Astrocyte of the hippocampus (primary cell): ENCODE measurements around the gene RPL39L.

Experiments
- DNase-seq: peaks from one replicate; pipeline ENCODE4 v3.0.0; 2011; ENCODE audit warnings: low read depth, low spot score

Gene RPL39L

DNA sequence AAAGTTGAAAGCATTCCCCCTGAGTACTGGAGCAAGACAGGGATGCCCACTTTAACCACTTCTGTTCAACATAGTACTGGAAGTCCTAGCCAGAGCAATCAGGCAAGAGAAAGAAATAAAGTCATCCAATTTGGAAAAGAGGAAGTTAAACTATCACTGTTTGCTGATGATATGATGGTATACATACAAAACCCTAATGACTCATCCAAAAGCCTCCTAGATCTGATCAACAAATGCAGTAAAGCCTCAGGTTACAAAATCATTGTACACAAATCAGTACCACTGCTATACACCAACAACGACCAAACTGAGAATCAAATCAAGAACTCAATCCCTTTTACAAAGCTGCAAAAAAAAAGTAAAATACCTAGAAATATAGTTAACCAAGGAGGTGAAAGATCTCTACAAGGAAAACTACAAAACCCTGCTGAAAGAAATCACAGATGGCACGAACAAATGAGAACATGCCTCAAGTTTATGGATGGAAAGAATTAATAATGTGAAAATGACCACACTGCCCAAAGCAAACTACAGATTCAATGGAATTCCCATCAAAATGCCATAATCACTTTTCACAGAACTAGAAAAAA, 40.3 kb downstream of the RPL39L start:
- no peak for DNase-seq

DNA sequence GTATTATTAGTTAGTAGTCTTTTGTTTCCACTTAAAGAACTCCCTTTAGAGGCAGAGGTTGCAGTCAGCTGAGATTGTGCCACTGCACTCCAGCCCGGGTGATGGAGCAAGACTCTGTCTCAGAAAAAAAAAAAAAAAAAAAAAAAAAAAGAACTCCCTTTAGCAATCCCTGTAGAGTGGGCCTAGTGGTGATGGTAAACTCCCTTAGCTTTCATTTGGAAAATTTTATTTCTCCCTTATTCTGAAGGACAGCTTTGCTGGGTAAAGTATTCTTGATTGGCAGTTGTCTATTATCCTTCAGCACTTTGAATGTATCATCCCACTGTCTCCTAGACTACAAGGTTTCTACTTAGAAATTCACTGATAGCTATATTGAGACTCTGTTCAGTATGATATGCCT, 46.0 kb downstream of the RPL39L start:
- no peak for DNase-seq

DNA sequence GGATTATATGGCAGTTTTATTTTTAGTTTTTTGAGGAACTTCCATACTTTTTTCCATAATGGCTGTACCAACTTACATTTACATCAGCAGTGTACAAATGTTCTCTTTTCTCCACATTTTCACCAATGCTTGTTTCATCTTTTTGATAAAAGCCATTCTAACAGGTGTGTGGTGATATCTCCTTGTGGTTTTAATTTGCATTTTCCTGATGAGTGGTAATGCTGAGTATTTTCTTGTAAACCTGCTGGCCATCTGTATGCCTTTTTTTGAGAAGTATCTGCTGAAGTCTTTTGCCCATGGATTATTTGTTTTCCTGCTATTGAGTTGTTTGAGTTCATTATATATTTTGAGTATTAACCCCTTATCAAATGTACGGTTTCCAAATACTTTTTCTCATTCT, 50.6 kb downstream of the RPL39L start:
- DNase-seq, result no peak

DNA sequence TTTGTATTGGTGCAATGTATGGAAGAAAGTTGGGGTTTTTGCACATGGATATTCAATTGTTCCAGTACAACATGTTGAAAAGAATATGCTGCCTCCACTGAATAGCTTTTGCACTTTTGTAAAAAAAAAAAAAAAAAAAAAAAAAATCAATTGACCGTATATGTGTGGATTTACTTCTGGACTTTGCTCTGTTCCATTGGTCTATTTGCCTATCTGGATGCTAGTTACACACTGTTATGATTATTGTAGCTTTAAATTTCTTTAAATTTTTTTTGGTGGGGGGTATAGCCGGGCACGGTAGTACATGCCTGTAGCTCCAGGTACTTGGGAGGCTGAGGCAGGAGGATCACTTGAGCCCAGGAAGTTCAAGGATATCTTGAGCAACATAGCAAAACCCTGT, 52.5 kb downstream of the RPL39L start:
- no peak for DNase-seq

DNA sequence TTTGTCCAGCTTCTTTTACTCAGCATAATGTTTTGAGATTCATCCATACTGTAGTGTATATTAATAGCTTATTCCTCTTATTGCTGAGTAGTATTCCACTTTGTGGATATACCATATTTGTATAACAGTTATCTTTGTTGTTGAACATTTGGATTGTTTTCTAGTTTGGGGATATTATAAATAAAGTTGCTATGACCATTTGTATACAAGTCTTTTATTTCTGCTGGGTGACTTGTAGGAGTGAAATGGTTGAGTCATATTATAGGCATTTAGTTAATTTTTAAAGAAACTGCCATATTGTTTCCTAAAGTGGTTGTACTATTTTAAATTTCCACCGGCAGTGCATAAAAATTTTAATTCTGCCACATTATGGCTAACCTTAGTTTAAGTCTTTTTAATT, 53.4 kb downstream of the RPL39L start:
- DNase-seq, result no peak

DNA sequence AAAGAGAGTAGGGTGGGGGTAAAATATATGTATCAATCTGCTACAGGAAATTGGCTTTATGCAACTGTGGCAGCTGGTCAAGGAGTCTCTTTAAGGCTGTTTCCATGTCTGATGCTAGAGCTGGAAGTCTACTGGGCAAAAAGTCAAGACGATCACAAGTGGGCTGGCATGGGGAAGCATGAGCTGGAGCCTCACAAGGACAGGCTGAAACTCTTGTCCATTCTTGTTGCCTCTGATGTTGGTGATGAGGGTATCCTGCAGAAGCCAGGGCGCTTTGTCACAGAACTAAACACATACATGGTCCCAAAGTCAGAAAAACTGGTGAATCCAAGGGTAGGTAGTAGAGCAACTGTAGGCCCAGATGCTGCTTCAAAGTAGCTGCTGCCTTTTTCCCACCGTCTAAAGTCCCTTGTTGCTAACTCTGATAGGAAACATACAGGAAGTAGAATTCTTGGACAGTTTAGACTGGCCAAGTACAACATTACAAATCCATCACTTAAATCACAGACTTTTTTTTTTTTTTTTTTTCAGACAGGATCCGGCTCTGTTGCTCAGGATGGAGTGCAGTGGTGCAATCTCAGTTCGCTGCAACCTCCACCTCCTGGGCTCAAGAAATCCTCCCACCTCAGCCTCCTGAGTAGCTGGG, 54.2 kb downstream of the RPL39L start:
- no peak for DNase-seq

DNA sequence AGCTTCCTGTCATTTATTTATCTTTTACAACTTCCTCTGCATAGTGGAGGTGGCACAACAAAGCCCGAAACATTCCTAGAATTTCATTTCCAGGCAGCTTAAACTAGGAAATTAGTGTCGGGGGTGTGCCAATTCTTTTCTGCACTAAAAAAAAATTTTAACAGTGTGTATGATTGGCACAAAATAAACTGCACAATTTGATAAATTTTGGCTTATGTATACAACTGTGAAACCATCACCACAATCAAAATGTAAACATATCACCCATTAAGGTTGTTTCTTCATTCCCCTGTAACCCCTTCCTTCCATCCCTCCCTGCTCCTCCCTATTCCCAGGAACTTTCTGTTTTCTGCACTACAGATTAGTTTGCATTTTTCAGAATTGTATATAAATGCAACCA, 54.7 kb downstream of the RPL39L start:
- no peak for DNase-seq

DNA sequence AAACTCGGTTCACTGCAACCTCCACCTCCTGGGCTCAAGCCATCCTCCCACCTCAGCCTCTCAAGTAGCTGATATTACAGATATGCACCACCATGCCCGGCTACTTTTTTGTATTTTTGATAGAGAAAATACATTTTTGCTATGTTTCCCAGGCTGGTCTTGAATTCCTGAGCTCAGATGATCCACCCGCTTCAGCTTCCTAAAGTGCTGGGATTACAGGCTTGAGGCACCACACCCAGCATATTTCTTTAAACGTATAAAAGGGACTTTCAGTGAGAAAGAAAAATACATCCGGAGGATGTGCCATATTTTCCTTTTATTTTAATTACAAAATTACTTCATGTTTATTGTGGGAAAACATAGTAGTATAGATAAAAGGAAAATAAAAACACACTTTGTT, 55.2 kb downstream of the RPL39L start:
- no peak for DNase-seq

DNA sequence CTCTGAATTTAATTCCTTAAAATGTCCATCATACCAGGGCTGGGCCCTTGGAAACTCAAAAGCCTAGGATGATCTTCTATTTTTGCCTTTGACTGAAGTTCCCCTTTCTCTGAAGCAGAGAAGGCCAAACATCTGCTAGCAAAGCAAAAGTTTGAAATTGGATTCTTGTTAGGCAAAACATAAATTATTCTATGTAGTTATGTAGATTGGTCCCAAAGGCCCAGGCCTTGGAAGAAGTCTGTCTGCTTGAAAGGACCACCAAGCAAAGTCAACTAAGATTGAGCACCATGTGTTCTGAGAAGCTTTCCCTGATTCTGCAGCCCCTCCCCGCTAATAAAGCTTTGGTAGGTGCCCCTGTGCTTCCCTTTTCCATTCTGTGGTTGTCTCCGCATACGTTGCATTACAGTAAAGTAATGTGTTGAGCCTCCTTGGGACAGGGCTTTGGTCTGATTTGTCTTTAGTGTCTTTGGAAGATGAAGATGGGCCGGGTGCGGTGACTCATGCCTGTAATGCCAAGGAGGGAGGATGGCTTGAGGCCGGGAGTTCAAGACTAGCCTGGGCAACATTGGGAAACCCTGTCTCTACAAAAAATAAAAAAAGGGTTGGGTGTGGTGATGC, 56.4 kb downstream of the RPL39L start:
- DNase-seq, result no peak

DNA sequence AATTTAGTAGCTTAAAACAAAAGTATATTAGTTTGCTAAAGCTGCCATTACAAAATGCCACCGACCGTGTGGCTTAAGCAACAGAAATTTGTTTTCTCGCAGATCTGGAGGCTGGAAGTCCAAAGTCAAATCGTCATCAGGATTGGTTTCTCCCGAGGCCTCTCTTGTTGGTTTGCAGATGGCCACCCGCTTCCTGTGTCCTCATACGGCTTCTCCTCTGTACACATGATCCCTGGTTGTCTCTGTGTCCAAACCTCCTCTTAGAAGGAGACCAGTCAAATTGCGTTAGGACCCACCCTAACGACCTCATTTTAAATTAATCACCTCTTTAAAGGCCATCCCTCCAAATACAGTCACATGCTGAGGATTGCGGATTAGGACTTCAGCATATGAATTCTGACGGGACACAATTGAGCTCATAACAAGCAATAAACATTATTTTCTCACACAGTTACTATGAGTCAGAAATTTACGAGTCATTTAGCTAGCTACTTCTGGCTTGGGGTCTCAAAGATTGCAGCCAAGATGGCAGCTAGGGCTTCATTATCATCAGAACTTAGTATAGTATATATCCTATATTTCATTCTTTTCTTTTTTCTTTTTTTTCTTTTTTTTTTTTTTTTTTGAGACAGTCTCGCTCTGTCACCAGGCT, 58.4 kb downstream of the RPL39L start:
- no peak for DNase-seq

DNA sequence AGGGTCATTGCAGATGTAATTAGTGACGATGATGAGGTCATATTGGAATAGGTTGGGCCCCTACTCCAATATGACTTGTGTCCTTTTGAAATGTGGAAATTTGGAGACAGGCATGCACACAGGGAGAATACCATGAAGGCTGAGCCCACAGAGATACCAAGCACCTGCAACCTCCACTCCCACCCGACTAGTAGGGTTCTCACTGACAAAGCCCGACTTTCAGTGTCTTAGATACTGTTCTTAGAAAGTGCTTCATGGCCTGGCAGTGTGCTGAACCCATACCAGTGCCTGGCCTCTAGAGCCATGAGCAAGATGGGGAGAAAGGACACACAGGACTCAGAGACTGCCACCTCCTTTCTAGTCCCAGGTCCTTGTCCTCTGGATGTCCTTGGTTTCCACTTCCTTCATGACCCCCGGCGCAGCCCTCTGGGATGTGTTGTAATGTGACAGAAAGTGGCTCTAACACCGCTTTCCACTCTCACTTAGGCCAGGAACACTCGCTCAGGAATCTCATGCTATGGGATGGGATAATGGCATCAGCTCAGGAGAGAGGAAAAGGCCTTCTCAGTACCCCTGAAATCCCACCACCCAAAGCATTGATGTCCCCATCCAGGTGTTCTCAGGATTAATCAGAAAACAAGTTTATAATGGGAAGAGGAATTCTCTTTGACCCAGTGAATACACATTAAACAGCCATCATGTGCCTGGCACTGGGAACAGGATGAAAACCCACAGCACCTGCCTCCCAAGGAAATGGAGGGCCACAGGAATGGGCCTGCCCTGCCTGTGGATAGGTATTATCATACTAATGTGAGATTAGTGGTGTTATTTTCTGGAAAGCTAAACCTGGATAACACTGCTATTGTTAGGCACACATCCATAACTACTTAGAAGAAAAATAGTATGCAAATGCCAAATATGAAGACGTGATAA, 59.9 kb downstream of the RPL39L start:
- DNase-seq, result no peak

DNA sequence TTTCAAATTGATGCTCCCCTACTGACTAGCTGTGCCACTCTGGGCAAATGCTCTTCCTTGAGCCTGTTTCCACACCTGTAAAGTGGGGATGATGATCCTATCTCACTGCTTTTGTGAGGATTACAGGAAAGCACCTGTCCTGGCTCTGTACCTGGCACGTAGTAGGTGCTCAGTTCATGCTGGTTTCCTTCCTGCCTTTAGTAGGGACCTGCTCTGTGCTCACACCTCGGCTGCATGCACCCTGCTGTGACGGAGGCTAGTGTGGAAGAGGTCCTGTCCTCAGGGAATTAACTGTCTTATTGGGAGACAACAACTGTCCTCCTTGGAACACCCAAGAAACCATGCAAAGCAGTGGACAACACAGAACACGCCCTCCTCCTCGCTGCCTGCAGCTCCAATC, 61.8 kb downstream of the RPL39L start:
- DNase-seq, result no peak

DNA sequence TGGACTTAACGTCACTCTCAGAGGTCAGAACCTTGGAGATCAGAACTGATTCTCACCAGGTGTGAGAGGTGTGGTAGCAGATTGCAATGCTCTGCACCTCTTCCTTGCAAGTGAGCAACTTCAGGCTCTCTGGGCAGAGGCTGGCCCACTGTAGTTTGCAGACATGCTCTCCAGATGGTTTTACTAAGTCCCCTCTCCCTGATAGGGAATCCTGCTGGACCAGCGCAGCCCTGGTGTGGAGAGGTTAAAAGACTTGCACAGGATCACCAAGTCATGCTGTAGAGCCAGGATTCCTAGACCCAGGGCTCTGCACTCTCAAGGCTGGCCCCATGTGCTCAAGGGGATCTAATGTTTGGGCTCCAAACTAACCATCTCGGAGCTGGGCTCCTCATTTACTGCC, 62.2 kb downstream of the RPL39L start:
- DNase-seq, result no peak

DNA sequence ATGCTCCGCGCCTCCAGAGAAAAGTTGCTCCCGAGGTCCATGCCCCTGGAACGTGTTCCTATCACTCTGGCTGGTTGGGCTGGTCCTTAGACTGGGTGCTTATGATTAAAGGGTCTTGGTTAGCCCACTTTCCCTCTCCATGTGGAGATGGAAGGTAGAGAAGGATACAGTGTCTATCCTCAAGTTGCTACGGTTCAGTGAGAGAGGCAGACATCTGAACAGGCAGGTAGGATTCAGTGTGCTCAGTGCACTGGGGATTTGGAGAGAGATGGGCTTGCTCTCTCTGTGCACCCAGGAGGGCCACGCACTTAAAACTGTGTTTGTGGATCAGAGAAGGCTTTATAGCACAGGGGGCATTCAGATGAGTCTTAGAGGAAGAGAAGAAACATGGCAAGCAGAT, 63.0 kb downstream of the RPL39L start:
- DNase-seq, result no peak

DNA sequence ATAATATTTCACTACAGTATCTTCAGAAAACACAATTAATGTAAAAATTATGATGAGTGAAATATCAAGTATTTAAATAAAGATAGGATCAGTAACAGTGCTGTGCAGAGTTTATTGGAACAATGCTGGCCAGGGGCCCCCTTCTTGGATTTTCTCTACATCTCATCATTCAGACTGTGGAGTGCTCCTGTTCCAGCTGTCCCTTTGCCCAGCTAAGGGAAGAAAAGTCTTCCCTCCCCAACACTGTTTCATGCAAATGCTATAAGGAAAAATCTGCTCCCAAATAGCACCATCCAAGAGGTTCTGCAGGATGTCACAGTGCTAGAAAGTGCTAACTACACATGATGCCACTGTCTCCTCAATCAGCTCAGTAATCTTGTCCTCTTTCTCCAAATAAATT, 64.5 kb downstream of the RPL39L start:
- DNase-seq, result no peak

DNA sequence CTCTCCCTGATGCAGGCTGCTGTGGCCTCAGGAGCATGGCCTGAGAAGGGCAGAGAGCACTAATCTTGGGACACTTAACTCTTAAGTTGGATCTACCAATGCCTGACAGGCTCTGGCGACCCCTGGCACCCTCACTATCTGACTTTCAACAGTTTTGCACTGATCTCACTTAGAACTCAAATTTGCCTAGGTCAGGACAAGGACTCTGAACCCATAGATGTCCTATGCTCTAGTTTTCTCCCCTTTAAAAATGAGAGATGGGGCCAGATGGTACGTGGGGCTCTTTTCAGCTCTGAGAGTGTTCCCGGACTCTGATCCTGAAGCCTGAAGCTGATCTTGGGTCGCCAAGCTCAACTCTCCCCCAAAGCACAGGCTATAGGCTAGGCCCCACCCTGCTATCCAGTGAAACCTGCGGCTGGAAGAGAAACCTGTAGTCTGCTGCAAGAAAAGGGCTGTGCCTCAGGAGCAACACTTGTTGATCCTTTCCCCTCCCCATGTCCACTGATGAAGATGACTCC, 65.7 kb downstream of the RPL39L start:
- DNase-seq, result no peak

DNA sequence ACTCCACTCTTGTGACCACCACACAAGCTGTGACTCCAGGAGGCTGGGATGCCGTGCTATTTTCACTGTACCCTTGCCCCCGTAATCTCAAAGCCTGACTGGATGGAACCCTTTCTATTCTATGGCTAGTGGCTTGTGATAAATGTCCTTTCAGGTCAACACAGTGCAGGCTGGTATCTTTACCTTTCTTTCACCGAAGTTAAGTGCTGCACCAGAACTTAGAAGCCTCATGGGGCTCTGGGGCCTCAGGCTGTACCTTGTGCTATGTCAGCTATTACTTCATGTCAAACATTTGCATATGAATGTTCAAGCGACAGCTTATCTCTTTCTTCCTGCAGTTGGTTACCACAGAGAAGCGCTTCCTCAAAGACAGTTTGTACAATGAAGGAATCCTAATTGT, 66.8 kb downstream of the RPL39L start:
- DNase-seq, result no peak

DNA sequence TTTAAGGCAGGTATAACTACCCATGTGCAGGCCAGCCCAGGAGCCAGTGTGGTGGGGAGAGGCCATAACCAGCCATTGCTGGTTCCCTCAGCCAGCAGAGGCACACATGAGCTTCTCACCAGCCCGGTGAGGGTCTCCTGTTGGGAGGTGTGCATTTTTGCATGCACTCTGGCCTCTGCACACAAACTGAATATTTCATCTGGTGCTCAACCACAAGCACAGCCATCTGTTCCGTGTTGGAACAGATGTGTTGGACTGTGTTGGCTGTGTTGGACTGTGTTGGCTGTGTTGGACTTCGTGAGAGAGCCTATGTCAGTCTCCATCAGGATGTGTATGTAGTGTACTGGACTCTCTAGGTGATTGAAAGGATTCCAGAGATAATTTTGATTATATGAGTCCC, 67.2 kb downstream of the RPL39L start:
- no peak for DNase-seq
